ENCODE data around the gene C4BPB.

C4BPB gene

DNA sequence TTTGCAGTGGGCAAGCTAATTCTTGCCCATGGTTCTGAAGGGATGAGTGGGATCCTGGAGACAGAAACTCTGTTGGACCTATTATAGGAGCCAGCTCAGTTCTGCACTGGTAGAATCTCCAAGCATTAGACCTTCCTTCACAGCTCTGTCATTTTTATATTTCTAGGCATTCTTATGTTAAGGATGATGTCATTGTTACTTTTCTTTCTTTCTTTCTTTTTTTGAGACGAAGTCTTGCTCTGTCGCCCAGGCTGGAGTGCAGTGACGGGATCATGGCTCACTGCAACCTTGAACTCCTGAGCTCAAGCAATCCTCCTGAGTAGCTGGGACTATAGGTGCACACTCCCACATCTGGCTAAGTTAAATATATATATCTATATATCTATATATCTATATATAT lies 28.1 kb upstream of the C4BPB start:
- DNase-seq = no peak

- no peak for DNase-seq
Measured at GRCh38 chr1:207062058-207062457, 26.6 kb upstream of the C4BPB start.

DNA sequence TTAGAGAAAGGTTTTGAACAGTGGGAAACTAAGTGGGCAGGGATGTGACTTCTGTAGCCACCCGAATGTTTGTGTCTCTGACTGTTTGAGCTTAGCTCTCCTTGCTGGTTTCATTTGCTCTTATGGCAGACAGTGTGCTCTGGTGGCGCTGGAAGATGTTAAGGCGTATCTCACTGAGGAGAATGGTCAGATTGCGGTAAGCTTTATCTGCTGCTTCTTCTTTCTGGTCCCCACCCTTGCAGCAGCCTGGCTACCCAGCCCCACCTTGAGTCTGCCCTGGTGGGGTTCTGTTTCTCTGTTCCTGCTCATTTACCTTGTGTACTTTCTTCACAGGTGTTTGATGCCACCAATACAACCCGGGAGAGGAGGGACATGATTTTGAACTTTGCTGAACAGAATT lies 25.6 kb upstream of the C4BPB start:
- no peak for DNase-seq

GRCh38 chr1:207064561-207064960 lies 24.1 kb upstream of the C4BPB start:
- DNase-seq = no peak

- DNase-seq = no peak
Measured at GRCh38 chr1:207067185-207067584, 21.5 kb upstream of the C4BPB start.

DNA sequence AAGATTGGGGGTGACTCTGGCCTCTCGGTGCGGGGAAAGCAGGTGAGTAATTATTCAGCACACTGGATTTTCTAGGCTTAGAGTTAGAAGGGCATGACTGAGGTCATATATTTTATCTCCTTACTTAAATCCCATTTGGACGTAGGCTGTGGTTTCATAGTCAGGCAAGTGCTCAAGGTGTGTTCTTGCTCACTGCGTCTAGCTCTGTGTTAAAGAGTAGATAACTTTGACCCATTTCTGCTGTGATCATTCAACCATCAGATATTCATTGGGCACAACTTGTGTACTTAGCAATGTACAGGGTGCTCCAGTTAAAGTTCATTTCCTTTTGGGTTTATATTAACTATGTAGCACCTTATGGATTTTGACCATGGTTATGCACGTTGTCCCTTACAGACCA lies 21.0 kb upstream of the C4BPB start:
- DNase-seq = no peak

DNA sequence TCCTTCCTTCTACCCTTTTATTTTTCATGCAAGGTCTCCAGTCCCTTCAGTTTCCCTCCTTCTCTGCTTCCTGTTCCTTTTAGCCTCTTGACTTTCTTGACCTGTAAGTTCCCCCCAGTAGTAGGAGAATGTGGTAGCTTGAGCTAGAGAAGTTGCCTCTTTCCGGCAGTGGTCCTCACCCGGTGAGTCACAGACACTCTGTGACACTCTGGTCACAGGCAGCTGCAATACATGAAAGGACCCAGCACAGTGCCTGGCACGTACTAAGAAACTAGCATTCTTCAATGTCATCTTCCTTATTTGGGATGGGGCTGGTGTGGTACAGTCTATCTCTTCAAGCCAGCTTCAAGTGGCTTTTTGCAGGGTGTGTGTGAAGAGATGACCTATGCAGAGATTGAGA lies 19.6 kb upstream of the C4BPB start:
- DNase-seq = peak in 1 of 2 donors; percentile 34

DNA sequence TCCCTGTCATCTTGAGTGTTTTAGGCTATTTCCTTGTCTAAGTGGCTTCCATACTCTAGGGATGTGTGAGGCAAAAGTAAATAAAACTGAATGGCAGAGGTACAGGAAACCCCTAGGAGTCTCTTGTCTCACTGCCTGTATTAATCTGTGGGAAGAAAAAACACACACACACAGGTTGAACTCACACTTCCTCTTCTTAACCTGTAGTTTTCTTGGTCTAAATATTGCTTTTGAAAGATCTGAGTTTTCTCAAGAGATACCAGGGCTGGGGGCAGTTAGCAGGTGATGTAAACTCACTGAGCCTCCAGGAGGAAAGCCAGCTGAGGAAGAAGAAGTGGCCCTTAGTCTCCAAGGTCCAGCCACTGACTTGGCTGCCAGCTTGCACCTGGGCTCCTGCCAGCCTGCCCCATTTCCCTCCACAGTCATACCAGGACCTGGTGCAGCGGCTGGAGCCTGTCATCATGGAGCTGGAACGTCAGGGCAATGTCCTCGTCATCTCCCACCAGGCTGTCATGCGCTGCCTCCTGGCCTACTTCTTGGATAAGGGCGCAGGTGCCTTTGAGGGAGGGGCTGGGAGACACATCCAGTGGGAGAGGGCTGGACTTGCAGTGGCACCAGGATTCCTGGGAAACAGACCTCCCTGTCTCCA lies 18.7 kb upstream of the C4BPB start:
- no peak for DNase-seq

GRCh38 chr1:207070811-207071210 lies 17.8 kb upstream of the C4BPB start:
- peak in 1 of 2 donors; percentile 10 for DNase-seq

- DNase-seq = no peak
Measured at GRCh38 chr1:207071426-207071825, 17.2 kb upstream of the C4BPB start.

- no peak for DNase-seq
Measured at GRCh38 chr1:207072233-207072632, 16.4 kb upstream of the C4BPB start.

GRCh38 chr1:207073906-207074820 lies 14.5 kb upstream of the C4BPB start:
- no peak for DNase-seq

DNA sequence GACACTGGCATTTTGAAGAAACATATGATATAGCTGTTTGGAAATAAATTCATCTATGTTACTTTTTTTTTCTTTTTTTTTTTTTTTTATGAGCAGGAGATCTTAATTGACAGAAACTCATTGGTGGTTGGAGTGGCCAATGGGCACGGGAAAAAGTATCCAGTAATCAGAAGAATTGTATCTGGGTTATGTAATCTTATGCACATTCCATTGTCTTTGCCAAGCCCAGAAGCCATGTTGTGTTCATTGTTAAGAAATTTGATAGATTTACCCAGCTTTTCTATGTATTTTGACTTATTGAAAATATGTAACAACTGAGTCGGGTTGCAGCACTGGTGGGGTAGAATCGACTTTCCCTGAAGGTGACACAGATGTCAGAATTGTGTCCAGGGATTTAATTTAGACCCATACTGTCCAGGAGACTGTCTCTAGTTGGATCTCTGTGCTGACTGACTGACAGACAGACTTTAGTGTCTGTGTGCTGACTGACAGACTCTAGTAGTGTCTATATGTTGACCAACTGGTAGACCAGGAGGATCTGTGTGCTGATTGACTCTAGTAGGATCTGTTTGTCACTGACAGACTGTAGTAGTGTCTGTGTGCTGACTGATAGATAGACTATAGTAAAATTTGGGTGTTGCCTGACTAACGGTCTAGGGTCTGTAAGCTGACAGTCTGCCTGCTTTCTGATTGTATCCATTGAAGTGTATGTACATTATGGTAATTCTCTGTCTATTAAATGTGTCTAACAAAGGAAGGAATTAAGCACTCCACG lies 12.3 kb upstream of the C4BPB start:
- DNase-seq = no peak

- DNase-seq = no peak
Measured at GRCh38 chr1:207077012-207077411, 11.6 kb upstream of the C4BPB start.

DNA sequence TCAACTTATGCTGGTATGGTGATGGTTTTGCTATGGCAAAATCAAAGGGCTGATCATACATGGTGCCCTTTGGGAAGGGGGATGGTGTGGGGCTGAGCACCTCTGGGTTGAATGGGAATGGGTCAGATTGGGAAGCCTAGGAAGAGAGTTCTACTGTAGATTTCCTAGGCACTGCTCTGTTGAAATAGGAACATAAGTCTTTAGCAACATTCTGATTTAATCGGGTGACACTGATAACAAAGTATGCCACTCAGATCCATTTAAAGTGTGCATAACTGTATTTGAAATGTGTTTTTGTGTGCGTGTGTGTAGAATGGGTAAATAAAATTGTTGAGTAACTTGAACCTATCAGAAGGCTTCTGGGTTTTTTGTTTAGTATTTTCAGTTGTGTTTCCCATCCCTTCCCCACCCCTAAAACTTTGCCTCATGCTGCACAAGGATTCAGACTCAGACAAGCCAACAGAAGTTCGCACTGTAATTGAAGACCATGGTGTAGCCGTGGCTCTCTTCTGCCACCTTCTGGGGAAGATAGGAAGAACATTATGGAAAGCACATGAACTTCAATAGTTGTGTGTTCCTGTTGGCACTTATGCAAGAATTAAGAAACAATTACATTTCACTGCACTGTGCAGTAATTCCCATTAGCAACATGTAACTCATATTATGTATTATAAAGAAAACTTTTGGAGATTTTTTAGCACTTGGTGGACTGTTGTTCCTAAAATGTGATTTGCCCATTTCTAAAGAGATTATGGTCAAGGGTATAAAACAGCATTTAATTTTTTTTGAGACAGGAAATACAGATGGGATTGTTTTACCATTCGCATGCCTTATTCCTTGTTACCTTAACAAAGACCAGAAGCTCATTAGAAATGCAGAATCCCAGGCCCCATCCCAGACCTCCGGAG lies 10.9 kb upstream of the C4BPB start:
- DNase-seq = peak; percentile 67 to 83

GRCh38 chr1:207078578-207079132 lies 10.0 kb upstream of the C4BPB start:
- DNase-seq = no peak

DNA sequence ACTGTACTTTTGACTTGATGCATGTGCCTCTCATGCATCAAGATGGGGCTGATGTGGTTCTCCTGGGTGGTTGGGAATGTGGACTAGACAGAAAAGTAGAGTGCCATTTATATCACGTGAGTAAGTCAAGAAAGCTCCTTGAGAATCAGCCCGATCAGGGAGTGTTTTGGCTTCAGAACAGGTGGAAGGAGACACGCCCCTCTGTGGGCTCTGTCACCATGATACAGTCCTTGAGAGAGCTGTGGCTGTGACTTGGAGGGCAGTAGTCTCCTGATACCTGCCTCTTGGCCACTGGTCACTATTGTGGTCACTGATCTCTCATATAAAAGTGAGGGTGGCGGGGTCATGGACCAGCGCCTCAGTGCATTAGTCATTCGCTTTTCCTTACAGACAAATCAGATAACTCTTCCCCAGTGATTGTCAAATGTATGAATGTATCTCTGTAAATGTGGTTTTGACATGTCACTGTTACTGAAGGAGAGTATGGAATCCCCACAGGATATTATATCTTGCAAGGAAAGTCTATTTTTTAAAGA lies 8.9 kb upstream of the C4BPB start:
- DNase-seq = no peak

GRCh38 chr1:207081088-207081487 lies 7.6 kb upstream of the C4BPB start:
- no peak for DNase-seq

GRCh38 chr1:207081806-207082205 lies 6.9 kb upstream of the C4BPB start:
- DNase-seq = no peak

DNA sequence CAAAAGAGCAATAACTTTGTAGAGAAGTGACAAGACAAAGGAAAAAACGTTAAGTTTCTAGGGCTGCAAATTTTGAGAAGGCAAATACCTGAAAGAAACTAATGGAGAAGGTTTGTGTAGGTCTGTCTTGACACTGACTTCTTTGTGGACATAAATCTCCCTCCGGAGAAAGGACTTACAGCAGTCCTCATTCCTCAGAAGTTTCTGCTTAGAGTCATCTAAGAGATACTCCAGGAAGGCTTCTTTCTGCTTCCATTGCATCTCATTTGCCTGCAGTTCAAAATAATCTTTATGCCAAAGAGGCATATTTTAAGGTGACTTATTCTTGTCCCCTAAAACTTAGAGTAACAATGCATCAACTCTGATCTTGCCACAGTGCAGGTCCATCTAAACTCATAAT lies 4.4 kb upstream of the C4BPB start:
- DNase-seq = no peak

GRCh38 chr1:207084701-207085180 lies 3.9 kb upstream of the C4BPB start:
- peak; percentile 62 to 65 for DNase-seq

DNA sequence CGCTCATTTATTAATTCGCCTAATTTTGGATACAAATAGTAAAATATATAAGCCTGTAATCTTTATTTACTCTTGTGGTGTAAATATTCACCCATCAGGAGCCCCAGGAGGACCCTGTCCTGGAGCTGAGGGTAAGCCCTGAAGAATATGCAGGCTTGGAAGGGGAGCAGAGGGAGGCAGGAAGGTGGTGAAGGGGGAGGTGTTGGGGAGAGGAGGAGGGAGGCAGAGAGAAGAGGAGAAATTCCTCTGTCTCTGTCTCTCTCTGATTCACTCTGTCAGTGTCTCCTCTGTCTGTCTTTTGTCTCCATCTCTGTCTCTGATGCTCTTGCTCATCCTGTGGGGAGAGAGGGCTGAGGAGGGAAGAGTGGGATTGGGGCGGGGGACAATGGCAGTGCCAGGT lies 2.8 kb upstream of the C4BPB start:
- DNase-seq = no peak
